Measurements from ENCODE around the gene KRTAP12-4.
"Not testable (repeated sequence)": the region's sequence is repeated elsewhere in the genome, so short reads cannot be mapped to it uniquely, and the experiment has no call there.

Gene KRTAP12-4

GRCh38 chr21:44654576-44655175 lies at the start of gene KRTAP12-4:
TSS of gene KRTAP12-4 (minus strand) at chr21:44654659. CDS start at chr21:44654614, 45 bp downstream.
- no peak for DNase-seq

GRCh38 chr21:44703731-44704635 lies 49.5 kb upstream of the KRTAP12-4 start:
- DNase-seq = no peak

GRCh38 chr21:44702973-44703730 lies 48.7 kb upstream of the KRTAP12-4 start:
- peak in 1 of 2 experiments; percentile 42 for DNase-seq

GRCh38 chr21:44702111-44702972 lies 47.9 kb upstream of the KRTAP12-4 start:
- no peak for DNase-seq

- no peak for DNase-seq
Observed at GRCh38 chr21:44701541-44701940, 47.1 kb upstream of the KRTAP12-4 start.

- no peak for DNase-seq
Observed at GRCh38 chr21:44701023-44701400, 46.6 kb upstream of the KRTAP12-4 start.

GRCh38 chr21:44700101-44701022 lies 45.9 kb upstream of the KRTAP12-4 start:
- no peak for DNase-seq

GRCh38 chr21:44699502-44700001 lies 45.1 kb upstream of the KRTAP12-4 start:
- no peak for DNase-seq

GRCh38 chr21:44697811-44698734 lies 43.6 kb upstream of the KRTAP12-4 start:
- DNase-seq = no peak

GRCh38 chr21:44697172-44697810 lies 42.8 kb upstream of the KRTAP12-4 start, which contains the start of gene KRTAP10-12:
TSS of gene KRTAP10-12 (plus strand) at chr21:44697172. CDS start at chr21:44697202, 30 bp downstream.
- not testable (repeated sequence) for DNase-seq

GRCh38 chr21:44696572-44696971 lies 42.1 kb upstream of the KRTAP12-4 start:
- DNase-seq = no peak

GRCh38 chr21:44695641-44696040 lies 41.2 kb upstream of the KRTAP12-4 start:
- DNase-seq = no peak

GRCh38 chr21:44695184-44695583 lies 40.7 kb upstream of the KRTAP12-4 start:
- no peak for DNase-seq

- DNase-seq = no peak
Observed at GRCh38 chr21:44694776-44695175, 40.3 kb upstream of the KRTAP12-4 start.

GRCh38 chr21:44692798-44693512 lies 38.5 kb upstream of the KRTAP12-4 start:
- DNase-seq = no peak

GRCh38 chr21:44691686-44692085 lies 37.2 kb upstream of the KRTAP12-4 start:
- no peak for DNase-seq

GRCh38 chr21:44689740-44690139 lies 35.3 kb upstream of the KRTAP12-4 start:
- not testable (repeated sequence) for DNase-seq

GRCh38 chr21:44687671-44688070 lies 33.2 kb upstream of the KRTAP12-4 start:
- peak; percentile 34 to 77 for DNase-seq
